EH (cell line): ENCODE measurements around the gene MAGI2.
A peak's percentile ranks its signal among the peaks of the same experiment; 100 is the strongest.
"Not testable (repeated sequence)": the region's sequence is repeated elsewhere in the genome, so short reads cannot be mapped to it uniquely, and the experiment has no call there.

ENCODE experiments used
- DNase-seq: peaks from one replicate; pipeline ENCODE4 v3.0.0-alpha.2; 2015; ENCODE audit warnings: low read depth

Gene MAGI2

GRCh38 chr7:78026492-78026891, 1427.0 kb downstream of the MAGI2 start:
- no peak for DNase-seq

GRCh38 chr7:78024591-78024990, 1428.9 kb downstream of the MAGI2 start:
- no peak for DNase-seq

GRCh38 chr7:78023191-78023590, 1430.3 kb downstream of the MAGI2 start:
- DNase-seq = no peak

GRCh38 chr7:78022165-78022564, 1431.3 kb downstream of the MAGI2 start:
- DNase-seq = no peak

- peak; percentile 23 for DNase-seq
Observed at GRCh38 chr7:78020874-78021249, 1432.6 kb downstream of the MAGI2 start.

GRCh38 chr7:78020136-78020873, 1433.2 kb downstream of the MAGI2 start:
- DNase-seq = peak; percentile 86

- DNase-seq = peak; percentile 88
Observed at GRCh38 chr7:78019447-78020135, 1433.9 kb downstream of the MAGI2 start.

GRCh38 chr7:78018641-78019446, 1434.6 kb downstream of the MAGI2 start:
- DNase-seq = peak; percentile 54

- no peak for DNase-seq
Observed at GRCh38 chr7:78017591-78018100, 1435.8 kb downstream of the MAGI2 start.

GRCh38 chr7:78015574-78016260, 1437.8 kb downstream of the MAGI2 start:
- no peak for DNase-seq

- no peak for DNase-seq
Observed at GRCh38 chr7:78014401-78014800, 1439.1 kb downstream of the MAGI2 start.

- no peak for DNase-seq
Observed at GRCh38 chr7:78013386-78013785, 1440.1 kb downstream of the MAGI2 start.

- DNase-seq = no peak
Observed at GRCh38 chr7:78011642-78012041, 1441.8 kb downstream of the MAGI2 start.

- no peak for DNase-seq
Observed at GRCh38 chr7:78007231-78007630, 1446.2 kb downstream of the MAGI2 start.

GRCh38 chr7:78006063-78006755, 1447.3 kb downstream of the MAGI2 start:
- no peak for DNase-seq

- DNase-seq = no peak
Observed at GRCh38 chr7:78002715-78003114, 1450.8 kb downstream of the MAGI2 start.

- DNase-seq = no peak
Observed at GRCh38 chr7:78002021-78002420, 1451.4 kb downstream of the MAGI2 start.

- not testable (repeated sequence) for DNase-seq
Observed at GRCh38 chr7:77999168-77999567, 1454.3 kb downstream of the MAGI2 start.

GRCh38 chr7:77995717-77996116, 1457.8 kb downstream of the MAGI2 start:
- no peak for DNase-seq

- no peak for DNase-seq
Observed at GRCh38 chr7:77993838-77994237, 1459.6 kb downstream of the MAGI2 start.

- DNase-seq = no peak
Observed at GRCh38 chr7:77991656-77992055, 1461.8 kb downstream of the MAGI2 start.
